Esophagus squamous epithelium (tissue), 5 donors: Measurements from ENCODE around the gene PRR11. TPM values are rescaled to one million over a fixed set of nuclear protein-coding genes. Genes with fewer than 3 reads are reported as not detected.

Experiments used
- DNase-seq: peaks from one replicate; lab custom pipeline; 2025; lab: John Stamatoyannopoulos, UW
- H3K27ac ChIP-seq, 4 donors: fragments of 200-600 bp; sonication (generic); one replicate each; pipeline ENCODE4 v1.5.1; 2016 to 2019; ENCODE audit warnings: mild to moderate bottlenecking in 1 of 4
- H3K27me3 ChIP-seq, 4 donors: fragments of 200-600 bp; sonication (generic); 1 replicate in 3 of 4; 2 replicates in 1 of 4; pipeline versions ENCODE4 v1.5.1 to v1.6.0; 2017 to 2021; ENCODE audit warnings: antibody characterized with exemption in 1 of 4
- H3K36me3 ChIP-seq, 3 donors: fragments of 200-600 bp; sonication (generic); one replicate each; pipeline ENCODE4 v1.5.1; 2016 to 2019
- H3K4me1 ChIP-seq, 3 donors: fragments of 200-600 bp; sonication (generic); one replicate each; pipeline ENCODE4 v1.5.1; 2017 to 2019
- H3K4me3 ChIP-seq, 4 donors: fragments of 200-600 bp; sonication (generic); 1 replicate in 3 of 4; 2 replicates in 1 of 4; pipeline ENCODE4 v1.5.1; 2016 to 2019; ENCODE audit warnings: mild to moderate bottlenecking in 2 of 4, moderate library complexity in 1 of 4
- H3K9me3 ChIP-seq, 3 donors: fragments of 200-600 bp; sonication (generic); one replicate each; pipeline ENCODE4 v1.5.1; 2016 to 2019
- CTCF ChIP-seq, 6 experiments: fragments of 450-650 bp in 4 of 6; fragments of 200-600 bp in 2 of 6; sonication (generic) in 2 of 6; IDR thresholded peaks; one replicate each; pipeline ENCODE4 v1.5.1; 2016 to 2019; ENCODE audit warnings: antibody characterized with exemption in 6 of 6, mild to moderate bottlenecking in 4 of 6, moderate library complexity in 4 of 6
- POLR2A ChIP-seq, 4 donors: fragments of 450-650 bp; IDR thresholded peaks; one replicate each; pipeline ENCODE4 v1.6.1; 2017; ENCODE audit warnings: antibody characterized with exemption in 4 of 4, mild to moderate bottlenecking in 4 of 4, moderate library complexity in 3 of 4
- WGBS, 2 donors: methylation state at CpG; one replicate each; pipeline ENCODE4 v1.1.5; 2018; 5-methylcytosine and 5-hydroxymethylcytosine counted together
- intact Hi-C: fragments of 100-400 bp; cut with DNase I; formaldehyde crosslinking; loops from one replicate; pipeline ENCODE4 v1.15.0; 2022
- total RNA-seq, 4 donors: library from RNA; depleted of rRNA; stranded (reverse); fragments of >200 nt; gene quantifications; one replicate each; pipeline ENCODE4 v1.1.0, GENCODE V29; 2016
- donor health status: DM: yes; HTN: yes; CAD: no.

PRR11 gene
- total RNA-seq, 4 donors from 2014 or later, result 5.1 to 13.4 (median 9.5) TPM

DNA sequence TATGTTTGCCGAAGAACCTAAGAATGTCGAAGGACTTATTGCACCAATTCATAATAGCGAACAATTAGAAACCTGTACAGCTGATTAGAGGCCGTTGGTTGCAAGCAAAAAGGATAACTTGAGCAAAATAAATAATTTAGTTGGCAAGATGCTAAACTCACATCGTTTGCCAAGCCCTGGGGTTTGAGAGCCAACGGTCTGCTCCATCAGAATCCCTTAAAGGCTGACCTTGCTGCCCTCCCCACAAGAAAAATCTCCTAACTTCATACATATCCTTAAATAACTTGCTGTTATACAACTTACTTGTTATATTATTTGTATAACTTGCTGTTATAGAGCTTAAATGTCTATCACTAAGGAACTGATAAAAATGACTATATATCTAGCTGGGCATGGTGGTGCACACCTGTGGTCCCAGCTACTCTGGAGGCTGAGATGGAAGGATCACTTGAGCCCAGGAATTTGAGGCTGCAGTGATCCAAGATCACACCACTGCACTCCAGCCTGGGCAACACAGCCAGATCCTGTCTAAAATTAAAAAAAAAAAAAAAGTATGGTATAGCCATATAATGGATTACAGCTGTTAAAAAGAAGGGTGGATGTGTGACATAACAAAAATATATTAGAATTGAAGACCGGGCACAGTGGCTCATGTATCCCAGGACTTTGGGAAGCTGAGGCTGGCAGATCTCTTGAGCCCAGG is 47.0 kb upstream of the PRR11 start:
- no peak for DNase-seq
- no peak overlapping the region for H3K4me3 ChIP-seq
- no peak overlapping the region for H3K27ac ChIP-seq
- peaks cover 0 to 43% (median 13%) of the 10 kb centered on the region in 3 donors for H3K4me1 ChIP-seq
- intact Hi-C loops, result loop anchor here (10.0 kb wide), 1 partner anchor 46 kb away; the partner anchor contains the start of genes PRR11 and SKA2
- WGBS, 2 donors, result 78 to 79% methylated on average over 7 of the region's 7 CpGs
- H3K9me3 ChIP-seq, result no peaks in the 10 kb centered on the region
- peaks cover 0 to 23% (median 0%) of the 10 kb centered on the region in 3 donors for H3K36me3 ChIP-seq
- TF ChIP-seq POLR2A (IDR thresholded peaks at IDR 0.05) (no peak), CTCF (IDR thresholded peaks at IDR 0.05) (no peak)
- H3K27me3 ChIP-seq, result no peaks in the 10 kb centered on the region

DNA sequence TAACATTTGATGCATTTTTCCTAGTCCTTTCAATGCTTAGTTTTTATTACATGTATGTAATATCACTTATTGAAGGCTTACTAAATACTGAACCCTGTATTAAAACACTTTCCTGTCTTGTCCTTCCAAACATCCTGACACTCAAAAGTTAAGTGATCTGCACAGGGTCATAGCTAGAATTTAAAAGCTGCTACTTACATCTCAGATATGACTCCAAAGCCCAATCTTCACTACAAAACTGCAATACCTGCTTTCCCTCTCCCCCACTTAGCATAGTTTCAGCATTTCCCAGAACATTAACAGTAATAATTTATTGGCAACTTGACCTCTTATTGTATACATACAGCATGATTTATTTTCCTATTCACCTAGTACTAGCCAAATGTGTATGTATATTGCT is 44.6 kb upstream of the PRR11 start:
- H3K27ac ChIP-seq, result no peak overlapping the region
- no peak for DNase-seq
- TF ChIP-seq POLR2A (IDR thresholded peaks at IDR 0.05), result no peak
- no peak for TF ChIP-seq CTCF (IDR thresholded peaks at IDR 0.05)
- no peak overlapping the region for H3K4me3 ChIP-seq
- peaks cover 0 to 23% (median 0%) of the 10 kb centered on the region in 3 donors for H3K4me1 ChIP-seq
- H3K27me3 ChIP-seq, result no peaks in the 10 kb centered on the region
- intact Hi-C loops, result no loop called here
- no peaks in the 10 kb centered on the region for H3K9me3 ChIP-seq
- H3K36me3 ChIP-seq, result peaks cover 0 to 35% (median 0%) of the 10 kb centered on the region in 3 donors

DNA sequence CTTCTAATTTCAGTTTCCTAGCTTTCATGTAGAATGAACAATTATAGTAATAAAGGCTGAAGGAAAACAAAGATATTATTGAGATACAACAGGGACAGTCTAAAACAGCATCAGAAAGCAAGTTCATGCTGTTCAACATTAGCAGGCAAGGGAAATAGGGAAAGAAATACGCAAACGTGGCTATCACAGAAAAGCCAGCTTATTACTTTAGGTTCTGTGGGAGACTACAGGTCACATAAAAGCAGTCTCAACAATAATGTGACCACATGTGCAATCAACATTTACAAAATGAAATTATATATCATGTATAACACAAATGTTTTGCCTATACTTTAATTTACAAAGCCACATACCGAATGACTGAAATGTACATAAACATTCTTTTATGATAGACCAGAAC is 44.0 kb upstream of the PRR11 start:
- peaks cover 0 to 40% (median 0%) of the 10 kb centered on the region in 3 donors for H3K36me3 ChIP-seq
- WGBS, 2 donors, result 78 to 82% methylated on average over 3 of the region's 3 CpGs
- H3K27ac ChIP-seq, result no peak overlapping the region
- H3K4me1 ChIP-seq, result peaks cover 0 to 21% (median 0%) of the 10 kb centered on the region in 3 donors
- no peak overlapping the region for H3K4me3 ChIP-seq
- no peak for TF ChIP-seq POLR2A (IDR thresholded peaks at IDR 0.05)
- H3K27me3 ChIP-seq, result no peaks in the 10 kb centered on the region
- intact Hi-C loops, result no loop called here
- no peak for DNase-seq
- H3K9me3 ChIP-seq, result no peaks in the 10 kb centered on the region

DNA sequence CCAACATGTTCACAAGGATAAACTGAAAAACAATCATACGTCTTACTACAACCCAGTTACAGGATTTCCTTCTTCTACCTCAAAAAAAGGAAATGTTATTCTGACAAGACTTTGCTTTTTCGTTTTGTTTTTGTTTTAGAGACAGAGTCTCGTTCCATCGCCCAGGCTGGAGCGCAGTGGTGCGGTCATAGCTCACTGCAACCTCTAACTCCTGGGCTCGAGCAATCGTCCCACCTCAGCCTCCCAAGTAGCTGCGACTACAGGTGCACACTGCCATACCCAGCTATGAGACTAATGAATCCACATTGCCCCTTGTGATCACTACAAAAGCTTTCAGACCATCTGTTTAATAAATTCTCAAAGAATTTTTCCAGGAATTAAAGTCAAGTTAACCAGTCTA is 40.1 kb upstream of the PRR11 start:
- Histone ChIP-seq H3K9me3 (no peaks in the 10 kb centered on the region), H3K36me3 (peaks cover 0 to 68% (median 0%) of the 10 kb centered on the region in 3 donors), H3K27ac (no peak overlapping the region), H3K4me3 (no peak overlapping the region), H3K27me3 (no peaks in the 10 kb centered on the region), H3K4me1 (no peaks in the 10 kb centered on the region)
- intact Hi-C loops, result no loop called here
- TF ChIP-seq POLR2A (IDR thresholded peaks at IDR 0.05), result no peak
- TF ChIP-seq CTCF (IDR thresholded peaks at IDR 0.05), result no peak
- no peak for DNase-seq
- WGBS, 2 donors, result 90 to 94% methylated on average over 9 of the region's 9 CpGs

DNA sequence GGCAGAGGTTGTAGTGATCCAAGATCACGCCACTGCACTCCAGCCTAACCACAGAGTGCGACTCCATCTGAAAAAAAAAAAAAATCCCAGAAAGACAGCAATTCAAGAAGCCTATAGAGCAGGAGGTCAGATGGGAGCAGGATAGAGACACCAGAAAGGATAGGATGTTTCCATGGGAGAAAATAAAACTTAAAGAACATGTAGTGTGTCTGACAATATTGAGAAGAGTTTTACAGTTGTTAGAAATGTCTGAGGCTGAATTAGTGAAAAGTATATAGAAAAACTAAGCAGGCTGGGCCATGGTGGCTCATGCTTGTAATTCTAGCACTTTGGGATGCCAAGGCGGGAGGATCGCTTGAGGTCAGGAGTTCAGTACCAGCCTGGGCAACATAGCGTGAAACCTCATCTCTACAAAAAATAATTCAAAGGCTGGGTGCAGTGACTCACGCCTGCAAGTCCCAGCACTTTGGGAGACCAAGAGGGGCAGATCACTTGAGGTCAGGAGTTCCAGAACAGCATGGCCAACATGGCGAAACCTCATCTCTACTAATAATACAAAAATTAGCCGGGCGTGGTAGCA is 33.6 kb upstream of the PRR11 start:
- intact Hi-C loops, result no loop called here
- DNase-seq, result no peak
- no peaks in the 10 kb centered on the region for H3K9me3 ChIP-seq
- peaks cover 0 to 47% (median 4%) of the 10 kb centered on the region in 3 donors for H3K36me3 ChIP-seq
- no peak overlapping the region for H3K4me3 ChIP-seq
- WGBS, 2 donors, result 80 to 82% methylated on average over 8 to 9 of the region's 9 CpGs
- H3K27me3 ChIP-seq, result no peaks in the 10 kb centered on the region
- H3K27ac ChIP-seq, result no peak overlapping the region
- no peaks in the 10 kb centered on the region for H3K4me1 ChIP-seq
- no peak for TF ChIP-seq POLR2A (IDR thresholded peaks at IDR 0.05)
- TF ChIP-seq CTCF (IDR thresholded peaks at IDR 0.05), result no peak
